ENCODE results near the gene TCEANC2.

DNA sequence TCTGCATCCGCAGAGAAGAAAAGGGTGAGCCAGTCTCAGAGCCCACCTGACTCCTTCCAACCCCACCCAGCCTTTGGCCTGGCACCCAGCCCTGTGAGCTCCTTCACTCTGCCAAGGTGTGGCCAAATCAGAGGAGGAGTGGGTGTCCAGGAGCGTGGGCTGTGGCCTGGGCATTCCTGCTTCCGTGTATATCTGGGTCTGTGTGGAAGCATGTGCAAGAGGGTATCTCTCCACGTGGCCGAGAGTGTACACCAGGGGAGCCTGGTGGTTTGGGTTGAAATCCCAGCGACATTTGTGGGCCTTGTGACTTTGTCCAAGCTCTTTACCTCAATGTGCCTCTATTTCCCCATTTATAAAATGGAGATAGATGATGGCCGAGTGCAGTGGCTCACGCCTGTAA, 69.6 kb downstream of the TCEANC2 start:
- TF ChIP-seq YY1 (IDR thresholded peaks at IDR 0.05; ENCODE audit: insufficient read depth, insufficient read length) (no peak), SUZ12 (IDR thresholded peaks at IDR 0.05; ENCODE audit: extremely low read depth, insufficient read depth, insufficient read length) (no peak)

Data from NT2/D1 (cell line).